ENCODE measurements around the gene ZBTB1. TPM values are rescaled to one million over a fixed set of nuclear protein-coding genes. Genes with fewer than 3 reads are reported as not detected.

ZBTB1 gene
- total RNA-seq, 1 experiment from 2014 or later, result 24.7 TPM

GRCh38 chr14:64463195-64463594 is 41.4 kb upstream of the ZBTB1 start:
- ChIA-PET CTCF (interaction anchor here (0.7 to 2.5 kb wide), 2 partner anchors 33 to 71 kb away, joined by 3 to 13 read pairs; no protein-coding TSS in a partner anchor), POLR2A (interaction anchor here (0.7 to 3.1 kb wide), 2 partner anchors 8 to 42 kb away, joined by 4 to 8 read pairs; partner anchors contain the start of gene ZBTB1)
- Mint-ChIP-seq H3K4me1 (peaks cover 12% of the 10 kb centered on the region), H3K9me3 (no peaks in the 10 kb centered on the region), H3K27ac (no peak overlapping the region), H3K27me3 (ENCODE audit: low read depth) (peaks cover 3% of the 10 kb centered on the region), H3K36me3 (peaks cover 22% of the 10 kb centered on the region), H3K4me3 (no peak overlapping the region)
- ATAC-seq (no peak), DNase-seq (ENCODE audit: low spot score) (no peak)
- TF ChIP-seq NR3C1 (CRISPR knock-in tag; conservative IDR thresholded peaks at IDR 0.05; ENCODE audit: low read depth), result no peak

GRCh38 chr14:64463873-64464272 is 40.7 kb upstream of the ZBTB1 start:
- TF ChIP-seq ZNF121 (CRISPR knock-in tag; IDR thresholded peaks at IDR 0.05) (peak; percentile 73; the same call in 1 of the 2 replicates), PRDM15 (CRISPR knock-in tag; IDR thresholded peaks at IDR 0.05) (no peak), FOXJ3 (CRISPR knock-in tag; IDR thresholded peaks at IDR 0.05; ENCODE audit: borderline replicate concordance) (no peak), ZSCAN18 (CRISPR knock-in tag; IDR thresholded peaks at IDR 0.05) (no peak), SMAD4 (CRISPR knock-in tag; IDR thresholded peaks at IDR 0.05) (no peak), ESRRA (CRISPR knock-in tag; IDR thresholded peaks at IDR 0.05; ENCODE audit: borderline replicate concordance) (no peak), RELA (CRISPR knock-in tag; IDR thresholded peaks at IDR 0.05; ENCODE audit: borderline replicate concordance) (no peak), MXD4 (CRISPR knock-in tag; IDR thresholded peaks at IDR 0.05; ENCODE audit: borderline replicate concordance) (no peak)
- DNase-seq (ENCODE audit: low spot score) (no peak), ATAC-seq (no peak)
- ChIA-PET CTCF (interaction anchor here (0.7 to 2.5 kb wide), 3 partner anchors 28 to 72 kb away, joined by 3 to 13 read pairs (median 4); no protein-coding TSS in a partner anchor), POLR2A (interaction anchor here (1.4 to 3.1 kb wide), 2 partner anchors 41 to 76 kb away, joined by 8 read pairs; partner anchors contain the start of genes MTHFD1 and ZBTB1)
- Mint-ChIP-seq H3K4me1 (peaks cover 12% of the 10 kb centered on the region), H3K4me3 (no peak overlapping the region), H3K9me3 (no peaks in the 10 kb centered on the region), H3K36me3 (peaks cover 18% of the 10 kb centered on the region), H3K27me3 (ENCODE audit: low read depth) (peaks cover 3% of the 10 kb centered on the region), H3K27ac (no peak overlapping the region)

GRCh38 chr14:64464651-64465050 is 39.9 kb upstream of the ZBTB1 start:
- peaks cover 12% of the 10 kb centered on the region for H3K4me1 Mint-ChIP-seq
- DNase-seq (ENCODE audit: low spot score), result no peak
- TF ChIP-seq CTCF (IDR thresholded peaks at IDR 0.05), result no peak
- TF ChIP-seq MAX (CRISPR knock-in tag; IDR thresholded peaks at IDR 0.05), result no peak
- no peak for TF ChIP-seq E2F5 (CRISPR knock-in tag; IDR thresholded peaks at IDR 0.05)
- TF ChIP-seq ESRRA (CRISPR knock-in tag; IDR thresholded peaks at IDR 0.05; ENCODE audit: borderline replicate concordance), result no peak
- TF ChIP-seq NR1H2 (CRISPR knock-in tag; IDR thresholded peaks at IDR 0.05), result no peak
- H3K27ac Mint-ChIP-seq, result no peak overlapping the region
- ATAC-seq, result peak; percentile 13
- H3K9me3 Mint-ChIP-seq, result no peaks in the 10 kb centered on the region
- H3K36me3 Mint-ChIP-seq, result peaks cover 10% of the 10 kb centered on the region
- H3K4me3 Mint-ChIP-seq, result peak overlapping the region; percentile 80
- POLR2A ChIA-PET, result interaction anchor here (1.4 to 3.1 kb wide), 2 partner anchors 40 to 77 kb away, joined by 8 read pairs; partner anchors contain the start of genes MTHFD1 and ZBTB1
- CTCF ChIA-PET, result interaction anchor here (0.8 to 2.5 kb wide), 3 partner anchors 27 to 73 kb away, joined by 4 to 13 read pairs (median 4); no protein-coding TSS in a partner anchor
- peaks cover 3% of the 10 kb centered on the region for H3K27me3 Mint-ChIP-seq (ENCODE audit: low read depth)
